ENCODE measurements around the gene SLC25A24. TPM values are rescaled to one million over a fixed set of nuclear protein-coding genes. Genes with fewer than 3 reads are reported as not detected.
"Not testable (repeated sequence)": the region's sequence is repeated elsewhere in the genome, so short reads cannot be mapped to it uniquely, and the experiment has no call there.

Gene SLC25A24
- total and polyA plus RNA-seq, 10 of the 15 experiments (the other 5 are each of a cell fraction or from before 2014, with no cell fraction given): 4.0 to 20.6 (median 14.2) TPM

DNA sequence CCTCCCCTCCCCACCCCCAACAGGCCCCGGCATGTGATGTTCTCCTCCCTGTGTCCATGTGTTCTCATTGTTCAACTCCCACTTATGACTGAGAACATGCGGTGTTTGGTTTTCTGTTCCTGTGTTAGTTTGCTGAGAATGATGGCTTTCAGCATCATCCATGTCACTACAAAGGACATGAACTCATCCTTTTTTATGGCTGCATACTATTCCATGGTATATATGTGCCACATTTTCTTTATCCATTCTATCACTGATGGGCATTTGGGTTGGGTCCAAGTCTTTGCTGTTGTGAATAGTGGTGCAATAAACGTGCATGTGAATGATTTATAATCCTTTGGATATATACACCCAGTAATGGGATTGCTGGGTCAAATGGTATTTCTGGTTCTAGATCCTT, 3.4 kb upstream of the SLC25A24 start:
- intact Hi-C loops (cut with micrococcal nuclease; ENCODE audit: unreplicated experiment); H3K27ac ChIP-seq (ENCODE audit: control insufficient read depth, insufficient read depth); CTCF ChIA-PET; H3K4me1 ChIP-seq (ENCODE audit: control insufficient read depth, insufficient read depth, low read length); H3K4me2 ChIP-seq (ENCODE audit: control insufficient read depth, insufficient read depth); H3K27me3 ChIP-seq (replicated peaks in 1 of 2; ENCODE audit: control insufficient read depth in 2 of 2, insufficient read depth in 2 of 2, low read length in 1 of 2); BruUV-seq (replicated peaks); SMC1A ChIA-PET (ENCODE audit: uncharacterized antibody, unreplicated experiment); H4K20me1 ChIP-seq (ENCODE audit: control insufficient read depth, insufficient read depth); FAIRE-seq; H3K36me3 ChIP-seq (ENCODE audit: control insufficient read depth in 2 of 2, insufficient read depth in 2 of 2, low read length in 1 of 2); H3K9me3 ChIP-seq (replicated peaks; ENCODE audit: control insufficient read depth, insufficient read depth, low read length); ATAC-seq; RAD21 ChIA-PET (ENCODE audit: unreplicated experiment); H3K9ac ChIP-seq (ENCODE audit: control insufficient read depth, insufficient read depth, low read length); H3K79me2 ChIP-seq (ENCODE audit: control insufficient read depth, insufficient read depth, low read length); POLR2A ChIA-PET; H3K4me3 ChIP-seq; H2AFZ ChIP-seq (ENCODE audit: control insufficient read depth, low read depth, low read length); DNase-seq (ENCODE audit: low read depth, low spot score): not testable (repeated sequence)
- in situ Hi-C loops (cut with MboI): loop anchor here (10.0 kb wide), 1 partner anchor 361 kb away; the partner anchor contains the start of gene EEIG2
- 48% methylated on average over 2 of the region's 3 CpGs for WGBS (ENCODE audit: insufficient coverage, insufficient replicate concordance, low lambda C conversion rate, missing lambda C conversion rate)

DNA sequence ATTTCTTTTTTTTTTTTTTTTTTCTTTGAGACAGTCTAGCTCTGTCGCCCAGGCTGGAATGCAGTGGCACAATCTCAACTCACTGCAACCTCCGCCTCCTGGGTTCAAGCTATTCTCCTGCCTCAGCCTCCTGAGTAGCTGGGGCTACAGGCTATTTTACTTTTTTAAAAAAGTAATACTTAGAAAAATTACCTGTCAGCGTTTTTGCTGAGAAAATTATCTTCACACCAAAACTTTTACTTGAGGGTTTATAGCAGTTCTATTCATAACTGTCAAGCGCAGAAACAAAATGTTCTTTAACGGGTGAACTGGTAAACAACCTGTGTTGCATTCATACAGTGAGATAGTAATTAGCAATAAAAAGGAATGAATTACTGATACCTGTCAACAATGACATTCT, 1.5 kb upstream of the SLC25A24 start:
- no peak for ATAC-seq
- RAD21 ChIA-PET (ENCODE audit: unreplicated experiment): no interaction called here
- in situ Hi-C loops (cut with MboI): loop anchor here (10.0 kb wide), 1 partner anchor 363 kb away; the partner anchor contains the start of gene EEIG2

More for the DNA sequence above, 1.5 kb upstream of the SLC25A24 start:
- H3K4me3 ChIP-seq: no peak overlapping the region
- CTCF ChIA-PET: interaction anchor here (0.6 to 3.3 kb wide), 4 partner anchors 15 to 420 kb away, joined by 3 to 21 read pairs (median 4); no protein-coding TSS in a partner anchor
- H3K4me1 ChIP-seq (ENCODE audit: control insufficient read depth, insufficient read depth, low read length): no peaks in the 10 kb centered on the region
- POLR2A ChIA-PET: interaction anchor here (0.6 to 0.9 kb wide), 4 partner anchors 8 to 831 kb away, joined by 3 to 4 read pairs (median 4); partner anchors contain the start of gene EEIG2
- WGBS (ENCODE audit: insufficient coverage, insufficient replicate concordance, low lambda C conversion rate, missing lambda C conversion rate): 83% methylated on average over 5 of the region's 5 CpGs
- intact Hi-C loops (cut with micrococcal nuclease; ENCODE audit: unreplicated experiment): no loop called here
- SMC1A ChIA-PET (ENCODE audit: uncharacterized antibody, unreplicated experiment): interaction anchor here (1.9 to 2.8 kb wide), 2 partner anchors 20 to 76 kb away, joined by 11 to 14 read pairs; no protein-coding TSS in a partner anchor
- no peak for TF ChIP-seq SIX5 (IDR thresholded peaks at IDR 0.05; ENCODE audit: low read depth, low read length, severe bottlenecking)
- TF ChIP-seq RBBP5 (conservative IDR thresholded peaks at IDR 0.05): no peak
- TF ChIP-seq YY1 (IDR thresholded peaks at IDR 0.05; ENCODE audit: low read depth, low read length): no peak
- TF ChIP-seq NFIC (IDR thresholded peaks at IDR 0.05; ENCODE audit: low read depth, low read length): no peak
- TF ChIP-seq TAF1 (IDR thresholded peaks at IDR 0.05; ENCODE audit: borderline replicate concordance, low read depth, low read length): no peak
- no peak for TF ChIP-seq FOXK2 (IDR thresholded peaks at IDR 0.05)
- no peak for TF ChIP-seq GATAD2B (conservative IDR thresholded peaks at IDR 0.05; ENCODE audit: low read depth)
- TF ChIP-seq STAT3 (IDR thresholded peaks at IDR 0.05; ENCODE audit: low read depth, low read length): no peak
- H3K9me3 ChIP-seq (replicated peaks; ENCODE audit: control insufficient read depth, insufficient read depth, low read length): no peaks in the 10 kb centered on the region; the same call in 2 of the 3 replicates
- no peaks in the 10 kb centered on the region for H3K79me2 ChIP-seq (ENCODE audit: control insufficient read depth, insufficient read depth, low read length)
- no peak overlapping the region for H3K4me2 ChIP-seq (ENCODE audit: control insufficient read depth, insufficient read depth)
- DNase-seq (ENCODE audit: low read depth, low spot score) (no peak), FAIRE-seq (no peak)
- H4K20me1 ChIP-seq (ENCODE audit: control insufficient read depth, insufficient read depth): no peaks in the 10 kb centered on the region
- H3K27me3 ChIP-seq (replicated peaks in 1 of 2; ENCODE audit: control insufficient read depth in 2 of 2, insufficient read depth in 2 of 2, low read length in 1 of 2): peaks cover 0 to 7% of the 10 kb centered on the region in 2 experiments; a peak in 2 of 4 replicates
- H3K36me3 ChIP-seq (ENCODE audit: control insufficient read depth in 2 of 2, insufficient read depth in 2 of 2, low read length in 1 of 2): no peaks in the 10 kb centered on the region
- no TSS peak for BruUV-seq (replicated peaks)
- no peak overlapping the region for H3K9ac ChIP-seq (ENCODE audit: control insufficient read depth, insufficient read depth, low read length)
- no peak overlapping the region for H2AFZ ChIP-seq (ENCODE audit: control insufficient read depth, low read depth, low read length)
- no peak overlapping the region for H3K27ac ChIP-seq (ENCODE audit: control insufficient read depth, insufficient read depth)
